WTC11 (cell line): Measurements from ENCODE around the gene PKIB. TPM values are rescaled to one million over a fixed set of nuclear protein-coding genes. Genes with fewer than 3 reads are reported as not detected.

Experiments
- ATAC-seq: fragments of 200-7000 bp; cut with Tn5 transposase; 2 replicates; pipeline ENCODE4 v1.10.0; 2021; ENCODE audit warnings: mild to moderate bottlenecking, moderate library complexity
- CTCF ChIA-PET: fragments of 300-600 bp; sonication (Branson Sonifier 250); formaldehyde crosslinking; loops from one replicate; lab custom pipeline; 2021; ENCODE audit warnings: antibody characterized with exemption; lab: Charles Lee
- POLR2A ChIA-PET: fragments of 350-600 bp; sonication (Branson Sonifier 250); formaldehyde crosslinking; loops from one replicate; lab custom pipeline; 2021; ENCODE audit warnings: antibody characterized with exemption; lab: Charles Lee
- DNase-seq: peaks from one replicate; pipeline ENCODE4 v3.0.0; 2021; ENCODE audit warnings: low spot score
- H3K27ac Mint-ChIP-seq: 2 replicates; pipeline ENCODE4 v1.8.0; 2021; ENCODE audit warnings: mixed read lengths
- H3K27me3 Mint-ChIP-seq: 2 replicates; pipeline ENCODE4 v1.8.0; 2021; ENCODE audit warnings: low read depth, mild to moderate bottlenecking, moderate library complexity, mixed read lengths
- H3K36me3 Mint-ChIP-seq: 2 replicates; pipeline ENCODE4 v1.8.0; 2021; ENCODE audit warnings: mixed read lengths
- H3K4me1 Mint-ChIP-seq: 2 replicates; pipeline ENCODE4 v1.8.0; 2022; ENCODE audit warnings: mixed read lengths
- H3K4me3 Mint-ChIP-seq: 2 replicates; pipeline ENCODE4 v1.8.0; 2021; ENCODE audit warnings: mild to moderate bottlenecking, moderate library complexity, mixed read lengths
- H3K9me3 Mint-ChIP-seq: 2 replicates; pipeline ENCODE4 v1.8.0; 2021; ENCODE audit warnings: mixed read lengths
- ATF1 ChIP-seq: sonication (generic); formaldehyde crosslinking; IDR thresholded peaks from 2 replicates; pipeline ENCODE4 v1.8.1; 2023; ENCODE audit warnings: mild to moderate bottlenecking, moderate library complexity, missing genetic modification reagents
- FOXP1 ChIP-seq: sonication (generic); formaldehyde crosslinking; IDR thresholded peaks from 2 replicates; pipeline ENCODE4 v1.8.0; 2022; ENCODE audit warnings: missing genetic modification reagents, mild to moderate bottlenecking, moderate library complexity, borderline replicate concordance
- HMGA2 ChIP-seq: fragments of 250-450 bp; sonication (Bioruptor Pico); IDR thresholded peaks from 2 replicates; pipeline ENCODE4 v1.4.0; 2021; ENCODE audit warnings: mild to moderate bottlenecking, moderate library complexity
- IRF2 ChIP-seq: sonication (generic); formaldehyde crosslinking; IDR thresholded peaks from 2 replicates; pipeline ENCODE4 v1.8.0; 2022; ENCODE audit warnings: low read depth, missing genetic modification reagents, borderline replicate concordance
- JUN ChIP-seq: sonication (generic); formaldehyde crosslinking; IDR thresholded peaks from 2 replicates; pipeline ENCODE4 v1.8.0; 2023; ENCODE audit warnings: mild to moderate bottlenecking, missing genetic modification reagents
- MXD4 ChIP-seq: fragments of 250-450 bp; sonication (Bioruptor Pico); IDR thresholded peaks from 2 replicates; pipeline ENCODE4 v1.8.0; 2021; ENCODE audit warnings: mild to moderate bottlenecking, moderate library complexity, borderline replicate concordance
- RELA ChIP-seq: sonication (generic); formaldehyde crosslinking; IDR thresholded peaks from 2 replicates; pipeline ENCODE4 v1.8.1; 2022; ENCODE audit warnings: missing genetic modification reagents, mild to moderate bottlenecking, borderline replicate concordance
- SMAD3 ChIP-seq: sonication (generic); formaldehyde crosslinking; IDR thresholded peaks from 2 replicates; pipeline ENCODE4 v1.8.0; 2022; ENCODE audit warnings: missing genetic modification reagents, mild to moderate bottlenecking, borderline replicate concordance
- SP1 ChIP-seq: sonication (generic); formaldehyde crosslinking; conservative IDR thresholded peaks from 2 replicates; pipeline ENCODE4 v1.8.1; 2022; ENCODE audit warnings: missing genetic modification reagents
- TEAD1 ChIP-seq: sonication (generic); formaldehyde crosslinking; IDR thresholded peaks from 2 replicates; pipeline ENCODE4 v1.8.0; 2022; ENCODE audit warnings: mild to moderate bottlenecking, missing genetic modification reagents
- ZNF232 ChIP-seq: sonication (generic); formaldehyde crosslinking; IDR thresholded peaks from 2 replicates; pipeline ENCODE4 v1.8.0; 2022; ENCODE audit warnings: mild to moderate bottlenecking, missing genetic modification reagents
- ZNF263 ChIP-seq: sonication (generic); formaldehyde crosslinking; IDR thresholded peaks from 2 replicates; pipeline ENCODE4 v1.8.1; 2022; ENCODE audit warnings: low read depth, mild to moderate bottlenecking, moderate library complexity, missing genetic modification reagents
- ZNF317 ChIP-seq: sonication (generic); formaldehyde crosslinking; IDR thresholded peaks from 2 replicates; pipeline ENCODE4 v1.8.1; 2023; ENCODE audit warnings: low read depth, mild to moderate bottlenecking, moderate library complexity, missing genetic modification reagents, borderline replicate concordance
- ZNF396 ChIP-seq: fragments of 250-450 bp; sonication (Bioruptor Pico); IDR thresholded peaks from 2 replicates; pipeline ENCODE4 v1.8.0; 2021; ENCODE audit warnings: mild to moderate bottlenecking, moderate library complexity, borderline replicate concordance
- ZNF423 ChIP-seq: fragments of 250-450 bp; sonication (Bioruptor Pico); IDR thresholded peaks from 2 replicates; pipeline ENCODE4 v2.1.2; 2022; ENCODE audit warnings: mild to moderate bottlenecking, moderate library complexity
- total RNA-seq: library from RNA; stranded (reverse); gene quantifications from 3 replicates; pipeline ENCODE4 v1.2.3, GENCODE V29; 2021
- TF ChIP-seq, protein P1 (sequence below): sonication (generic); formaldehyde crosslinking; IDR thresholded peaks from 2 replicates; pipeline ENCODE4 v1.8.1; 2023; ENCODE audit warnings: mild to moderate bottlenecking, missing genetic modification reagents
- TF ChIP-seq, protein P2 (sequence below): sonication (generic); formaldehyde crosslinking; IDR thresholded peaks from 2 replicates; pipeline ENCODE4 v1.8.0; 2022; ENCODE audit warnings: mild to moderate bottlenecking, missing genetic modification reagents
- TF ChIP-seq, protein P3 (sequence below): sonication (generic); formaldehyde crosslinking; IDR thresholded peaks from 2 replicates; pipeline ENCODE4 v1.8.0; 2022; ENCODE audit warnings: missing genetic modification reagents
- TF ChIP-seq, protein P4 (sequence below): sonication (generic); formaldehyde crosslinking; IDR thresholded peaks from 2 replicates; pipeline ENCODE4 v1.8.0; 2023; ENCODE audit warnings: missing genetic modification reagents, mild to moderate bottlenecking, borderline replicate concordance
- TF ChIP-seq, protein P5 (sequence below): sonication (generic); formaldehyde crosslinking; IDR thresholded peaks from 2 replicates; pipeline ENCODE4 v1.8.1; 2022; ENCODE audit warnings: low read depth, mild to moderate bottlenecking, moderate library complexity, missing genetic modification reagents, borderline replicate concordance
- TF ChIP-seq, protein P6 (sequence below): sonication (generic); formaldehyde crosslinking; IDR thresholded peaks from 2 replicates; pipeline ENCODE4 v1.8.1; 2023; ENCODE audit warnings: mild to moderate bottlenecking, missing genetic modification reagents, moderate library complexity

PKIB gene
- total RNA-seq, 1 experiment from 2014 or later, result 26.4 TPM

DNA sequence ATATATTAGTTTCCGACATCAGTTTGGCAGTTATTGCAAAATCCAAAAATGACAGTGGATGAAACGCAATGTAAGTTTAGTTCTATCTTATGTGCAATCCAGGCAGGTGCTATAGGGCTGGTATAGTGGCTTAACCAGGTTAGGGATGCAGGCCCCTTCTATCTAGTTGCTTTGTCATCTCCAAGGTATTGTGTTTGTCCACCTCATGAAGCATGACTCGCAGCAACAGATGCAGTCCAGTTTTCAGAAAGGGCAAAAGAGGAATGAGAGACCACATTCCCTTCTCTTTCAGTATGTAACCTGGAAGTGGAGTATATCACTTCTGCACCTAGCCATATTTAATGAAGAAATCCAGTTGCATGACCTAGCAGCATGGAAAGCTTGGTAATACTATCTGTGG is 59.7 kb downstream of the PKIB start:
- no peak for DNase-seq
- POLR2A ChIA-PET, result no interaction called here
- H3K4me1 Mint-ChIP-seq, result peaks cover 12% of the 10 kb centered on the region
- peaks cover 4% of the 10 kb centered on the region for H3K36me3 Mint-ChIP-seq
- no peak for ATAC-seq
- no peak overlapping the region for H3K27ac Mint-ChIP-seq
- TF ChIP-seq SP1 (CRISPR knock-in tag) (no peak), ATF1 (CRISPR knock-in tag) (no peak), IRF2 (no peak), SMAD3 (CRISPR knock-in tag) (no peak)
- TF ChIP-seq, protein P1, sequence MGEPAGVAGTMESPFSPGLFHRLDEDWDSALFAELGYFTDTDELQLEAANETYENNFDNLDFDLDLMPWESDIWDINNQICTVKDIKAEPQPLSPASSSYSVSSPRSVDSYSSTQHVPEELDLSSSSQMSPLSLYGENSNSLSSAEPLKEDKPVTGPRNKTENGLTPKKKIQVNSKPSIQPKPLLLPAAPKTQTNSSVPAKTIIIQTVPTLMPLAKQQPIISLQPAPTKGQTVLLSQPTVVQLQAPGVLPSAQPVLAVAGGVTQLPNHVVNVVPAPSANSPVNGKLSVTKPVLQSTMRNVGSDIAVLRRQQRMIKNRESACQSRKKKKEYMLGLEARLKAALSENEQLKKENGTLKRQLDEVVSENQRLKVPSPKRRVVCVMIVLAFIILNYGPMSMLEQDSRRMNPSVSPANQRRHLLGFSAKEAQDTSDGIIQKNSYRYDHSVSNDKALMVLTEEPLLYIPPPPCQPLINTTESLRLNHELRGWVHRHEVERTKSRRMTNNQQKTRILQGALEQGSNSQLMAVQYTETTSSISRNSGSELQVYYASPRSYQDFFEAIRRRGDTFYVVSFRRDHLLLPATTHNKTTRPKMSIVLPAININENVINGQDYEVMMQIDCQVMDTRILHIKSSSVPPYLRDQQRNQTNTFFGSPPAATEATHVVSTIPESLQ, result no peak
- TF ChIP-seq, protein P2, sequence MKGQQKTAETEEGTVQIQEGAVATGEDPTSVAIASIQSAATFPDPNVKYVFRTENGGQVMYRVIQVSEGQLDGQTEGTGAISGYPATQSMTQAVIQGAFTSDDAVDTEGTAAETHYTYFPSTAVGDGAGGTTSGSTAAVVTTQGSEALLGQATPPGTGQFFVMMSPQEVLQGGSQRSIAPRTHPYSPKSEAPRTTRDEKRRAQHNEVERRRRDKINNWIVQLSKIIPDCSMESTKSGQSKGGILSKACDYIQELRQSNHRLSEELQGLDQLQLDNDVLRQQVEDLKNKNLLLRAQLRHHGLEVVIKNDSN, result no peak
- TF ChIP-seq, protein P3, sequence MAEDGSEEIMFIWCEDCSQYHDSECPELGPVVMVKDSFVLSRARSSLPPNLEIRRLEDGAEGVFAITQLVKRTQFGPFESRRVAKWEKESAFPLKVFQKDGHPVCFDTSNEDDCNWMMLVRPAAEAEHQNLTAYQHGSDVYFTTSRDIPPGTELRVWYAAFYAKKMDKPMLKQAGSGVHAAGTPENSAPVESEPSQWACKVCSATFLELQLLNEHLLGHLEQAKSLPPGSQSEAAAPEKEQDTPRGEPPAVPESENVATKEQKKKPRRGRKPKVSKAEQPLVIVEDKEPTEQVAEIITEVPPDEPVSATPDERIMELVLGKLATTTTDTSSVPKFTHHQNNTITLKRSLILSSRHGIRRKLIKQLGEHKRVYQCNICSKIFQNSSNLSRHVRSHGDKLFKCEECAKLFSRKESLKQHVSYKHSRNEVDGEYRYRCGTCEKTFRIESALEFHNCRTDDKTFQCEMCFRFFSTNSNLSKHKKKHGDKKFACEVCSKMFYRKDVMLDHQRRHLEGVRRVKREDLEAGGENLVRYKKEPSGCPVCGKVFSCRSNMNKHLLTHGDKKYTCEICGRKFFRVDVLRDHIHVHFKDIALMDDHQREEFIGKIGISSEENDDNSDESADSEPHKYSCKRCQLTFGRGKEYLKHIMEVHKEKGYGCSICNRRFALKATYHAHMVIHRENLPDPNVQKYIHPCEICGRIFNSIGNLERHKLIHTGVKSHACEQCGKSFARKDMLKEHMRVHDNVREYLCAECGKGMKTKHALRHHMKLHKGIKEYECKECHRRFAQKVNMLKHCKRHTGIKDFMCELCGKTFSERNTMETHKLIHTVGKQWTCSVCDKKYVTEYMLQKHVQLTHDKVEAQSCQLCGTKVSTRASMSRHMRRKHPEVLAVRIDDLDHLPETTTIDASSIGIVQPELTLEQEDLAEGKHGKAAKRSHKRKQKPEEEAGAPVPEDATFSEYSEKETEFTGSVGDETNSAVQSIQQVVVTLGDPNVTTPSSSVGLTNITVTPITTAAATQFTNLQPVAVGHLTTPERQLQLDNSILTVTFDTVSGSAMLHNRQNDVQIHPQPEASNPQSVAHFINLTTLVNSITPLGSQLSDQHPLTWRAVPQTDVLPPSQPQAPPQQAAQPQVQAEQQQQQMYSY (CRISPR knock-in tag), result no peak
- no peaks in the 10 kb centered on the region for H3K27me3 Mint-ChIP-seq
- H3K4me3 Mint-ChIP-seq, result no peak overlapping the region
- peaks cover 4% of the 10 kb centered on the region for H3K9me3 Mint-ChIP-seq
- CTCF ChIA-PET, result no interaction called here

DNA sequence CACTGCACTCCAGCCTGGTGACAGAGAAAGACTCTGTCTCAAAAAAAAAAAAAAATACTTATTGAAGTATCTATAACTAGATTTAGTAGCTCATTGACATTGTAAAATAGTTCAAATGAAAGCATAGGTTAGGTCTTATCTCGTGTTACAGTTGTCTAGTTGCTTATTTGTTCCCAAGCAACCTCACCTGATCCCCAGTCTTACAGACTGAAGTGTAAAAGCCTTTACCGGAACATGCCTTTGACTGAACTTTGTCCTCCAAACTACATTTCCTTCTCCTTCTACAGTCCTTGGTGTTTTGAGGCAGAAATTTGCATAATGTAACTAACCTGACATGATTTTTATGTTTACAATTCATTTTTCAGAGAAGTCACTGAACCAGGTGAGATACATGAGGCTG is 61.0 kb downstream of the PKIB start:
- ChIA-PET CTCF (no interaction called here), POLR2A (no interaction called here)
- Mint-ChIP-seq H3K36me3 (peaks cover 15% of the 10 kb centered on the region), H3K27me3 (no peaks in the 10 kb centered on the region), H3K27ac (no peak overlapping the region), H3K9me3 (peaks cover 14% of the 10 kb centered on the region), H3K4me3 (no peak overlapping the region), H3K4me1 (peaks cover 18% of the 10 kb centered on the region)
- ATAC-seq (no peak), DNase-seq (no peak)
- TF ChIP-seq, protein P4, sequence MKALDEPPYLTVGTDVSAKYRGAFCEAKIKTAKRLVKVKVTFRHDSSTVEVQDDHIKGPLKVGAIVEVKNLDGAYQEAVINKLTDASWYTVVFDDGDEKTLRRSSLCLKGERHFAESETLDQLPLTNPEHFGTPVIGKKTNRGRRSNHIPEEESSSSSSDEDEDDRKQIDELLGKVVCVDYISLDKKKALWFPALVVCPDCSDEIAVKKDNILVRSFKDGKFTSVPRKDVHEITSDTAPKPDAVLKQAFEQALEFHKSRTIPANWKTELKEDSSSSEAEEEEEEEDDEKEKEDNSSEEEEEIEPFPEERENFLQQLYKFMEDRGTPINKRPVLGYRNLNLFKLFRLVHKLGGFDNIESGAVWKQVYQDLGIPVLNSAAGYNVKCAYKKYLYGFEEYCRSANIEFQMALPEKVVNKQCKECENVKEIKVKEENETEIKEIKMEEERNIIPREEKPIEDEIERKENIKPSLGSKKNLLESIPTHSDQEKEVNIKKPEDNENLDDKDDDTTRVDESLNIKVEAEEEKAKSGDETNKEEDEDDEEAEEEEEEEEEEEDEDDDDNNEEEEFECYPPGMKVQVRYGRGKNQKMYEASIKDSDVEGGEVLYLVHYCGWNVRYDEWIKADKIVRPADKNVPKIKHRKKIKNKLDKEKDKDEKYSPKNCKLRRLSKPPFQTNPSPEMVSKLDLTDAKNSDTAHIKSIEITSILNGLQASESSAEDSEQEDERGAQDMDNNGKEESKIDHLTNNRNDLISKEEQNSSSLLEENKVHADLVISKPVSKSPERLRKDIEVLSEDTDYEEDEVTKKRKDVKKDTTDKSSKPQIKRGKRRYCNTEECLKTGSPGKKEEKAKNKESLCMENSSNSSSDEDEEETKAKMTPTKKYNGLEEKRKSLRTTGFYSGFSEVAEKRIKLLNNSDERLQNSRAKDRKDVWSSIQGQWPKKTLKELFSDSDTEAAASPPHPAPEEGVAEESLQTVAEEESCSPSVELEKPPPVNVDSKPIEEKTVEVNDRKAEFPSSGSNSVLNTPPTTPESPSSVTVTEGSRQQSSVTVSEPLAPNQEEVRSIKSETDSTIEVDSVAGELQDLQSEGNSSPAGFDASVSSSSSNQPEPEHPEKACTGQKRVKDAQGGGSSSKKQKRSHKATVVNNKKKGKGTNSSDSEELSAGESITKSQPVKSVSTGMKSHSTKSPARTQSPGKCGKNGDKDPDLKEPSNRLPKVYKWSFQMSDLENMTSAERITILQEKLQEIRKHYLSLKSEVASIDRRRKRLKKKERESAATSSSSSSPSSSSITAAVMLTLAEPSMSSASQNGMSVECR (CRISPR knock-in tag), result no peak
- TF ChIP-seq ZNF423 (CRISPR knock-in tag), result no peak
- TF ChIP-seq ZNF396 (CRISPR knock-in tag), result no peak
- no peak for TF ChIP-seq IRF2
- TF ChIP-seq MXD4 (CRISPR knock-in tag), result no peak
- no peak for TF ChIP-seq TEAD1 (CRISPR knock-in tag)
- no peak for TF ChIP-seq FOXP1 (CRISPR knock-in tag)
- TF ChIP-seq ZNF232 (CRISPR knock-in tag), result no peak
- TF ChIP-seq, protein P5, sequence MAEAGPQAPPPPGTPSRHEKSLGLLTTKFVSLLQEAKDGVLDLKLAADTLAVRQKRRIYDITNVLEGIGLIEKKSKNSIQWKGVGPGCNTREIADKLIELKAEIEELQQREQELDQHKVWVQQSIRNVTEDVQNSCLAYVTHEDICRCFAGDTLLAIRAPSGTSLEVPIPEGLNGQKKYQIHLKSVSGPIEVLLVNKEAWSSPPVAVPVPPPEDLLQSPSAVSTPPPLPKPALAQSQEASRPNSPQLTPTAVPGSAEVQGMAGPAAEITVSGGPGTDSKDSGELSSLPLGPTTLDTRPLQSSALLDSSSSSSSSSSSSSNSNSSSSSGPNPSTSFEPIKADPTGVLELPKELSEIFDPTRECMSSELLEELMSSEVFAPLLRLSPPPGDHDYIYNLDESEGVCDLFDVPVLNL, result no peak
- TF ChIP-seq, protein P6, sequence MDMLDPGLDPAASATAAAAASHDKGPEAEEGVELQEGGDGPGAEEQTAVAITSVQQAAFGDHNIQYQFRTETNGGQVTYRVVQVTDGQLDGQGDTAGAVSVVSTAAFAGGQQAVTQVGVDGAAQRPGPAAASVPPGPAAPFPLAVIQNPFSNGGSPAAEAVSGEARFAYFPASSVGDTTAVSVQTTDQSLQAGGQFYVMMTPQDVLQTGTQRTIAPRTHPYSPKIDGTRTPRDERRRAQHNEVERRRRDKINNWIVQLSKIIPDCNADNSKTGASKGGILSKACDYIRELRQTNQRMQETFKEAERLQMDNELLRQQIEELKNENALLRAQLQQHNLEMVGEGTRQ (CRISPR knock-in tag), result no peak
- no peak for TF ChIP-seq RELA (CRISPR knock-in tag)
- no peak for TF ChIP-seq ZNF263 (CRISPR knock-in tag)
- TF ChIP-seq ZNF317, result no peak
- TF ChIP-seq HMGA2 (CRISPR knock-in tag), result no peak
- TF ChIP-seq JUN (CRISPR knock-in tag), result no peak
